ENCODE results near the gene LDLRAD4.

LDLRAD4 gene

DNA sequence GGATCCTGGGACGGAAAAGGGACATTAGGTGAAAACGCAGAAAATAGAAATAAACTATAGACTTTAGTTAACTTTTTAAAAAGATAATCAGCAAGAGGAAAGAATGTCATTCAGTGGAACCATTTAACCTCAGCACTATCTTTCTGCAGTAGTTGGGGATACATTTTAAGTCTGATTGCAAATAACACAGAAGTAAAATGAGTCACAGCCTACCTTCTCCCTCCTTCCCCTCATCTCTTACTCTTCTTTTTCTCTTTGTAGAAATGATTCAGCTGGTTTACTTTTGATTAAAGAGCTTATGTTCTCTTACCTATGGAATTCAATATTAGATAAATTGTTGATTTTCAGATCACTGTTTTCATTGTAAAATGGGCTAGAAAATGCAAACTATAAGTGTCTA is 336.6 kb downstream of the LDLRAD4 start:
- no peak overlapping the region for H3K27ac ChIP-seq (replicated peaks)
- TF ChIP-seq GABPA (IDR thresholded peaks at IDR 0.05; ENCODE audit: low read depth): no peak
- no peak for TF ChIP-seq REST (IDR thresholded peaks at IDR 0.05; ENCODE audit: insufficient replicate concordance, low read depth)
- H3K27me3 ChIP-seq (ENCODE audit: insufficient read depth, poor library complexity, severe bottlenecking): no peaks in the 10 kb centered on the region
- no peak for DNase-seq (ENCODE audit: low read depth in 1 of 2, low spot score in 1 of 2)
- H3K4me3 ChIP-seq (replicated peaks; ENCODE audit: insufficient read depth, low read length): no peak overlapping the region

- DNase-seq (ENCODE audit: low read depth in 1 of 2, low spot score in 1 of 2): no peak
- Histone ChIP-seq H3K27ac (replicated peaks) (no peak overlapping the region), H3K27me3 (ENCODE audit: insufficient read depth, poor library complexity, severe bottlenecking) (no peaks in the 10 kb centered on the region), H3K4me3 (replicated peaks; ENCODE audit: insufficient read depth, low read length) (no peak overlapping the region)
- TF ChIP-seq, protein P1, sequence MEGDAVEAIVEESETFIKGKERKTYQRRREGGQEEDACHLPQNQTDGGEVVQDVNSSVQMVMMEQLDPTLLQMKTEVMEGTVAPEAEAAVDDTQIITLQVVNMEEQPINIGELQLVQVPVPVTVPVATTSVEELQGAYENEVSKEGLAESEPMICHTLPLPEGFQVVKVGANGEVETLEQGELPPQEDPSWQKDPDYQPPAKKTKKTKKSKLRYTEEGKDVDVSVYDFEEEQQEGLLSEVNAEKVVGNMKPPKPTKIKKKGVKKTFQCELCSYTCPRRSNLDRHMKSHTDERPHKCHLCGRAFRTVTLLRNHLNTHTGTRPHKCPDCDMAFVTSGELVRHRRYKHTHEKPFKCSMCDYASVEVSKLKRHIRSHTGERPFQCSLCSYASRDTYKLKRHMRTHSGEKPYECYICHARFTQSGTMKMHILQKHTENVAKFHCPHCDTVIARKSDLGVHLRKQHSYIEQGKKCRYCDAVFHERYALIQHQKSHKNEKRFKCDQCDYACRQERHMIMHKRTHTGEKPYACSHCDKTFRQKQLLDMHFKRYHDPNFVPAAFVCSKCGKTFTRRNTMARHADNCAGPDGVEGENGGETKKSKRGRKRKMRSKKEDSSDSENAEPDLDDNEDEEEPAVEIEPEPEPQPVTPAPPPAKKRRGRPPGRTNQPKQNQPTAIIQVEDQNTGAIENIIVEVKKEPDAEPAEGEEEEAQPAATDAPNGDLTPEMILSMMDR (IDR thresholded peaks at IDR 0.05; ENCODE audit: insufficient read depth, low read length): no peak
- TF ChIP-seq POLR2AphosphoS5 (IDR thresholded peaks at IDR 0.05; ENCODE audit: low read depth): no peak
- TF ChIP-seq GABPA (IDR thresholded peaks at IDR 0.05; ENCODE audit: low read depth): no peak
- no peak for TF ChIP-seq SPI1 (IDR thresholded peaks at IDR 0.05; ENCODE audit: borderline replicate concordance, low read depth)
- no peak for TF ChIP-seq REST (IDR thresholded peaks at IDR 0.05; ENCODE audit: insufficient replicate concordance, low read depth)
These were observed 337.3 kb downstream of the LDLRAD4 start for GRCh38 chr18:13555865-13556264.

DNA sequence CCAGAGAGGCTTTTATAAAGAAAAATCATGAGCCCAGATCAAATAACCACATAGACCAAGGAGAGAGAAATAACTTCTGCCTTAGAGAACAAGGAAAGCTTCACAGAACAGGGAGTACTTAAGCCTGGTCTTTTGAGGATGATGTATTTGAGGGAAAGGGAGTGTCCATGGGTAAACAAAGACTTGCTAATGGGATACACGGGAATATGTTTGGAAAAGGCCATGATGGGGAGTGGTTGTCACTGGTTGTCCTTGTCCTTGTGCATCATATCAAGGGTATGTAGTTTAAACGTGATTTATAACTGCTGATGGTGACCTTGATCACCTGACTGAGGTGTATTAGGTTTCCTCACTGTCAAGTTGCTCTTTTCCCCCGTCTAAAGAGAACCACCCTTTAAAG is 337.9 kb downstream of the LDLRAD4 start:
- no peak overlapping the region for H3K27ac ChIP-seq (replicated peaks)

DNA sequence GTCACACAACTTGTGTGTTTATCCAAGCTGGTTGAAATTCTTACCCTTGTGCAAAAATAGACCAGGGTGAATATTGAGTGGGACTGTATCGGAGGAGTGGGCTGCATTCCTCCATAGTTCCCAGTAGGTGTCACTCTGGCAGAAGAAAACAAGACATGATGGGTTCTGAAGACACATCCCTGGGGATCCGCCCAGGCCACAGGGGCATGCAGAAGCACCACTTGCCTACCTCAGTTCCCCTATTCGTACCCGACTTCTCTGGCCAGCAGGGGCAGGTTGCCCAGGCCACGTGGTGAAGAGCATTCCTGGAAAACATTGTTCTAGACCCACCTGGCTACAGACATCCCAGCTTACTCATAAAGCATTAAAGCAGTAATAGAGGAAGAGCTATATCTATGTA is 339.6 kb downstream of the LDLRAD4 start:
- no peak overlapping the region for H3K27ac ChIP-seq (replicated peaks)
- no peak for TF ChIP-seq GABPA (IDR thresholded peaks at IDR 0.05; ENCODE audit: low read depth)
- TF ChIP-seq, protein P1 (IDR thresholded peaks at IDR 0.05; ENCODE audit: insufficient read depth, low read length): peak; percentile 84
- peak in 1 of 2 experiments; percentile 62 for DNase-seq (ENCODE audit: low read depth in 1 of 2, low spot score in 1 of 2)
- no peak overlapping the region for H3K4me3 ChIP-seq (replicated peaks; ENCODE audit: insufficient read depth, low read length)
- H3K27me3 ChIP-seq (ENCODE audit: insufficient read depth, poor library complexity, severe bottlenecking): no peaks in the 10 kb centered on the region

More for the DNA sequence above, 337.9 kb downstream of the LDLRAD4 start:
- no peaks in the 10 kb centered on the region for H3K27me3 ChIP-seq (ENCODE audit: insufficient read depth, poor library complexity, severe bottlenecking)
- no peak overlapping the region for H3K4me3 ChIP-seq (replicated peaks; ENCODE audit: insufficient read depth, low read length)
- no peak for DNase-seq (ENCODE audit: low read depth in 1 of 2, low spot score in 1 of 2)
- TF ChIP-seq GABPA (IDR thresholded peaks at IDR 0.05; ENCODE audit: low read depth) (no peak), SPI1 (IDR thresholded peaks at IDR 0.05; ENCODE audit: borderline replicate concordance, low read depth) (no peak), POLR2AphosphoS5 (IDR thresholded peaks at IDR 0.05; ENCODE audit: low read depth) (no peak)
- TF ChIP-seq, protein P1 (IDR thresholded peaks at IDR 0.05; ENCODE audit: insufficient read depth, low read length): no peak

All from HL-60 (cell line).